T-helper 17 cell (primary cell): Measurements from ENCODE around the gene ZXDC. TPM values are rescaled to one million over a fixed set of nuclear protein-coding genes. Genes with fewer than 3 reads are reported as not detected.
A peak's percentile ranks its signal among the peaks of the same experiment; 100 is the strongest.

Source experiments
- ATAC-seq: fragments of 150-1000 bp; cut with Tn5 transposase; 2 replicates; pipeline ENCODE4 v1.10.0; 2021; ENCODE audit warnings: mild to moderate bottlenecking, moderate library complexity
- DNase-seq, 3 donors: peaks; one replicate each; pipeline versions ENCODE4 v3.0.0 to v3.0.0-alpha.2; 2020 to 2021
- H3K9me3 ChIP-seq: one replicate; pipeline ENCODE4 v1.7.0; 2013; ENCODE audit warnings: low read length, mild to moderate bottlenecking; ENCODE audit not compliant: control insufficient read depth, poor library complexity, severe bottlenecking
- H3K27ac Mint-ChIP-seq: one replicate; pipeline ENCODE4 v1.8.0; 2022; ENCODE audit warnings: mild to moderate bottlenecking, moderate library complexity, mixed read lengths
- H3K27me3 Mint-ChIP-seq: one replicate; pipeline ENCODE4 v1.8.0; 2022; ENCODE audit warnings: mixed read lengths
- H3K36me3 Mint-ChIP-seq: one replicate; pipeline ENCODE4 v1.8.0; 2022; ENCODE audit warnings: low read depth, mixed read lengths
- H3K4me1 Mint-ChIP-seq: one replicate; pipeline ENCODE4 v1.8.0; 2022; ENCODE audit warnings: mild to moderate bottlenecking, mixed read lengths
- H3K4me3 Mint-ChIP-seq: one replicate; pipeline ENCODE4 v1.8.0; 2022; ENCODE audit warnings: mild to moderate bottlenecking, moderate library complexity, mixed read lengths
- total RNA-seq, 4 donors: library from RNA in 2 of 4; stranded (reverse) in 2 of 4; gene quantifications; one replicate each; pipeline ENCODE4 v1.2.3 and lab custom pipeline; 2022 to 2026

Gene ZXDC
- total RNA-seq, 2 donors from 2014 or later, result 57.2 to 59.0 TPM

- ATAC-seq, result no peak
- Mint-ChIP-seq H3K36me3 (no peaks in the 10 kb centered on the region), H3K4me3 (no peak overlapping the region), H3K27ac (no peak overlapping the region), H3K4me1 (no peaks in the 10 kb centered on the region), H3K27me3 (peaks cover 46% of the 10 kb centered on the region)
- no peak for DNase-seq
- no peaks in the 10 kb centered on the region for H3K9me3 ChIP-seq
These were observed 68.2 kb downstream of the ZXDC start for GRCh38 chr3:126407412-126408044.

- no peaks in the 10 kb centered on the region for H3K9me3 ChIP-seq
- peaks cover 48% of the 10 kb centered on the region for H3K27me3 Mint-ChIP-seq
- DNase-seq, result no peak
- H3K4me3 Mint-ChIP-seq, result no peak overlapping the region
- no peak overlapping the region for H3K27ac Mint-ChIP-seq
- H3K36me3 Mint-ChIP-seq, result no peaks in the 10 kb centered on the region
- H3K4me1 Mint-ChIP-seq, result no peaks in the 10 kb centered on the region
- ATAC-seq, result no peak
These were observed 69.0 kb downstream of the ZXDC start for GRCh38 chr3:126406389-126407296.

GRCh38 chr3:126402666-126403302, 72.9 kb downstream of the ZXDC start:
- peaks cover 52% of the 10 kb centered on the region for H3K27me3 Mint-ChIP-seq
- DNase-seq (no peak), ATAC-seq (no peak)
- H3K4me3 Mint-ChIP-seq, result peak overlapping the region; percentile 57
- H3K4me1 Mint-ChIP-seq, result no peaks in the 10 kb centered on the region
- no peaks in the 10 kb centered on the region for H3K9me3 ChIP-seq
- no peaks in the 10 kb centered on the region for H3K36me3 Mint-ChIP-seq
- no peak overlapping the region for H3K27ac Mint-ChIP-seq

GRCh38 chr3:126402178-126402577, 73.5 kb downstream of the ZXDC start:
- no peaks in the 10 kb centered on the region for H3K9me3 ChIP-seq
- Mint-ChIP-seq H3K36me3 (no peaks in the 10 kb centered on the region), H3K27ac (no peak overlapping the region), H3K27me3 (peaks cover 56% of the 10 kb centered on the region), H3K4me1 (no peaks in the 10 kb centered on the region), H3K4me3 (no peak overlapping the region)
- no peak for ATAC-seq
- DNase-seq, result no peak

- H3K9me3 ChIP-seq, result no peaks in the 10 kb centered on the region
- Mint-ChIP-seq H3K27ac (no peak overlapping the region), H3K27me3 (peaks cover 56% of the 10 kb centered on the region), H3K4me3 (no peak overlapping the region), H3K4me1 (no peaks in the 10 kb centered on the region), H3K36me3 (no peaks in the 10 kb centered on the region)
- DNase-seq (no peak), ATAC-seq (no peak)
These were observed 74.0 kb downstream of the ZXDC start for GRCh38 chr3:126401611-126402160.

GRCh38 chr3:126399756-126400155, 75.9 kb downstream of the ZXDC start:
- H3K36me3 Mint-ChIP-seq, result peaks cover 4% of the 10 kb centered on the region
- no peak overlapping the region for H3K27ac Mint-ChIP-seq

GRCh38 chr3:126399351-126399735, 76.3 kb downstream of the ZXDC start:
- ATAC-seq (no peak), DNase-seq (no peak)
- no peak overlapping the region for H3K27ac Mint-ChIP-seq
- H3K36me3 Mint-ChIP-seq, result peaks cover 4% of the 10 kb centered on the region
- peaks cover 58% of the 10 kb centered on the region for H3K27me3 Mint-ChIP-seq
- no peaks in the 10 kb centered on the region for H3K4me1 Mint-ChIP-seq
- no peaks in the 10 kb centered on the region for H3K9me3 ChIP-seq
- H3K4me3 Mint-ChIP-seq, result no peak overlapping the region

More at GRCh38 chr3:126399756-126400155, 75.9 kb downstream of the ZXDC start:
- no peak for DNase-seq
- Mint-ChIP-seq H3K4me1 (no peaks in the 10 kb centered on the region), H3K4me3 (no peak overlapping the region), H3K27me3 (peaks cover 60% of the 10 kb centered on the region)
- no peak for ATAC-seq
- H3K9me3 ChIP-seq, result no peaks in the 10 kb centered on the region

- peaks cover 4% of the 10 kb centered on the region for H3K36me3 Mint-ChIP-seq
- no peaks in the 10 kb centered on the region for H3K9me3 ChIP-seq
- ATAC-seq, result no peak
- DNase-seq, result no peak
- H3K27ac Mint-ChIP-seq, result no peak overlapping the region
- H3K4me1 Mint-ChIP-seq, result no peaks in the 10 kb centered on the region
- H3K4me3 Mint-ChIP-seq, result no peak overlapping the region
- H3K27me3 Mint-ChIP-seq, result peaks cover 59% of the 10 kb centered on the region
These were observed 77.0 kb downstream of the ZXDC start for GRCh38 chr3:126398423-126399350.

- peaks cover 65% of the 10 kb centered on the region for H3K27me3 Mint-ChIP-seq
- H3K27ac Mint-ChIP-seq, result no peak overlapping the region
- H3K36me3 Mint-ChIP-seq, result peaks cover 4% of the 10 kb centered on the region
- H3K9me3 ChIP-seq, result no peaks in the 10 kb centered on the region
- H3K4me1 Mint-ChIP-seq, result no peaks in the 10 kb centered on the region
- ATAC-seq (no peak), DNase-seq (no peak)
- H3K4me3 Mint-ChIP-seq, result no peak overlapping the region
These were observed 77.9 kb downstream of the ZXDC start for GRCh38 chr3:126397610-126398422.

- no peak for ATAC-seq
- H3K9me3 ChIP-seq, result no peaks in the 10 kb centered on the region
- Mint-ChIP-seq H3K27me3 (peaks cover 65% of the 10 kb centered on the region), H3K27ac (no peak overlapping the region), H3K4me3 (no peak overlapping the region), H3K4me1 (peaks cover under 1% of the 10 kb centered on the region), H3K36me3 (peaks cover 4% of the 10 kb centered on the region)
- no peak for DNase-seq
These were observed 79.2 kb downstream of the ZXDC start for GRCh38 chr3:126396536-126396935.

- DNase-seq, result no peak
- peaks cover 65% of the 10 kb centered on the region for H3K27me3 Mint-ChIP-seq
- no peak overlapping the region for H3K4me3 Mint-ChIP-seq
- no peaks in the 10 kb centered on the region for H3K9me3 ChIP-seq
- H3K27ac Mint-ChIP-seq, result no peak overlapping the region
- peaks cover 4% of the 10 kb centered on the region for H3K36me3 Mint-ChIP-seq
- no peak for ATAC-seq
- peaks cover 6% of the 10 kb centered on the region for H3K4me1 Mint-ChIP-seq
These were observed 79.7 kb downstream of the ZXDC start for GRCh38 chr3:126395846-126396513.
